22Rv1 (cell line): ENCODE results near the gene B4GALT3.

ENCODE experiments used
- H3K27ac ChIP-seq: fragments of 450-650 bp; 2 replicates; pipeline ENCODE4 v1.5.1; 2017
- ZFX ChIP-seq: fragments of 450-650 bp; IDR thresholded peaks from 2 replicates; pipeline ENCODE4 v1.6.1; 2017; ENCODE audit warnings: antibody characterized with exemption, borderline replicate concordance
- TF ChIP-seq, protein P1 (sequence below): fragments of 450-650 bp; IDR thresholded peaks from 2 replicates; pipeline ENCODE4 v1.5.1; 2017; ENCODE audit warnings: mild to moderate bottlenecking

The B4GALT3 gene

DNA sequence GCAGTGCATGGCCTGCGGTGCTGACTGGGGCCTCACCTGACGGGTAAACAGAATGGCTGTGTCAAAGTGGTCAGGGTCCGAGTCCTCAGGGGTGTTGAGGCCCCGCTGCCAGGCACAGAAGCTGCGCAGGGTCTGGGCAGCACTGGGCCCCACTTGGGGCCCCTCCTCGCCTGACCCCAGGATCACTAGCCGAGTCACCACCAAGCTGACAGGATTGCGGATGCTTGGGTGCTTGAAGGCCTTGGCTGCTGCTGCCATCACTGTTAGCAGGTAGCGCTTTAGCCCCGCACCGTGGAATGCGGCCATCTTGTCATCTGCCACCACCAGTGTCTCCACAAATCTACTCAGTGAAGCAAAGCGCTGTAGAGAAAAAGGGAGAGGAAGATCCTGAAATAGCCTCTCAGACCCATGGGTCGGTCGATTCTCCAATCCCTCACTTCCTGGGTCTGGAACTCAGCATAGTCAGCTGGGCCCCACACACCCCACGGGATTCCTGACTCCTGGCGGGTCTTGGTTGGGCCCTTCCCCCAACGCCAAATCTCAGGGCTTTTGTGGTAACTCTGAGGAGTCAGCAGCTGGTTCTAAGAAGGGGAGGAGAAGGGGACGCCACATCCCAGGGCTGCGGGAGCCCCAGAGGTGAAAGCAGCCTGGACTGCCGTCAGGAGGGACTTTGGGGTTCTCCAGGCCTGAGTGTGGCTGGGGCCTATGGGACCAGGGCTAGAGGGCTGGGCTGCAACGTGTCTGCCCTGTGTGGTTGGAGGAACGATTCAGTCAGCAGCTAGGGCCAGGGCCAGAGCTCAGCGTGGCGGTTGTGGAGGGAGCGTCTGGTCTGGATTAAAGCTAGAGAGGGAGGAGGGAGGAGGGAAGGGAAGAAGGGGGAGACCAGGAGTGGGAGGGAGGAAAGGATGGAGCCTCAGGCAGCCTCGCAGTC, 19.5 kb upstream of the B4GALT3 start:
- no peak overlapping the region for H3K27ac ChIP-seq
- no peak for TF ChIP-seq ZFX
- TF ChIP-seq, protein P1, sequence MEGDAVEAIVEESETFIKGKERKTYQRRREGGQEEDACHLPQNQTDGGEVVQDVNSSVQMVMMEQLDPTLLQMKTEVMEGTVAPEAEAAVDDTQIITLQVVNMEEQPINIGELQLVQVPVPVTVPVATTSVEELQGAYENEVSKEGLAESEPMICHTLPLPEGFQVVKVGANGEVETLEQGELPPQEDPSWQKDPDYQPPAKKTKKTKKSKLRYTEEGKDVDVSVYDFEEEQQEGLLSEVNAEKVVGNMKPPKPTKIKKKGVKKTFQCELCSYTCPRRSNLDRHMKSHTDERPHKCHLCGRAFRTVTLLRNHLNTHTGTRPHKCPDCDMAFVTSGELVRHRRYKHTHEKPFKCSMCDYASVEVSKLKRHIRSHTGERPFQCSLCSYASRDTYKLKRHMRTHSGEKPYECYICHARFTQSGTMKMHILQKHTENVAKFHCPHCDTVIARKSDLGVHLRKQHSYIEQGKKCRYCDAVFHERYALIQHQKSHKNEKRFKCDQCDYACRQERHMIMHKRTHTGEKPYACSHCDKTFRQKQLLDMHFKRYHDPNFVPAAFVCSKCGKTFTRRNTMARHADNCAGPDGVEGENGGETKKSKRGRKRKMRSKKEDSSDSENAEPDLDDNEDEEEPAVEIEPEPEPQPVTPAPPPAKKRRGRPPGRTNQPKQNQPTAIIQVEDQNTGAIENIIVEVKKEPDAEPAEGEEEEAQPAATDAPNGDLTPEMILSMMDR: no peak

DNA sequence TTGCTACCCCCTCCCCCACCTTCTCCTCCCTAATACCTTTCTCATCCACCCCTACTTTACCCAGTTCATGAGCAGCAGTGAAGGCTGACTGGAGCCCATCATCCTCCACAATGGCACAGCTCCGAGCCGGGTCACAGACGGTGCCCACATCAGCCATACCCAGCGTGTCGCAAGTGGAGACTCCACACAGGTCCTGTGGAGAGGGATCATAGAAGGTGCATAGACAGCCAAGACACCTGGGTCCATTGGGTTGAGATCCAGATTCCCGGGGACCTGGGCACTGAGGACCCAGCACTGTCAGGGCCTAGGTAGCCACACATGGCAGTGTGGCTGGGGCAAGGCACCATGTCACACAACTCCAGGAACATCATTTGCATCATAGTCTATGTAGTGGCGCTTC, 18.8 kb upstream of the B4GALT3 start:
- TF ChIP-seq ZFX: no peak
- TF ChIP-seq, protein P1: no peak
- H3K27ac ChIP-seq: no peak overlapping the region

DNA sequence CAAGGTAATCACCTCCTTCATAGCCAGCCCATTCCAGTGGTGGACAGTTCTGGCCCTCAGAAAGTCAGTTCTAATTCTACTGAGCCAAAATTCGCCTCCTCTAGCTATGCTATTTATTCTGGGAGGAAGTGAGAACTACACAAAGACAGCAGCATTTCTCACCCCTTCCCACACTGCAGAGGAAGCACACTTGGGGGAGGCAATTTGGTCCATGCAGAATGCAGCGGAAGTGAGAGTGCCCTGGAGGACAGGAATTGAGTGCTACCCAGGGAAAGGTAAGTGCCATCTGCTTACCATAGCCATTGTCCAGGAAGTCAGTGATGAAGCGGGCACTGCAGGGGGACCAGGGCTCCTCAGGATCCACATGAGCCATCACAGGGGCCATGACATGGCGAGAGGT, 17.9 kb upstream of the B4GALT3 start:
- no peak for TF ChIP-seq ZFX
- TF ChIP-seq, protein P1: no peak
- no peak overlapping the region for H3K27ac ChIP-seq

DNA sequence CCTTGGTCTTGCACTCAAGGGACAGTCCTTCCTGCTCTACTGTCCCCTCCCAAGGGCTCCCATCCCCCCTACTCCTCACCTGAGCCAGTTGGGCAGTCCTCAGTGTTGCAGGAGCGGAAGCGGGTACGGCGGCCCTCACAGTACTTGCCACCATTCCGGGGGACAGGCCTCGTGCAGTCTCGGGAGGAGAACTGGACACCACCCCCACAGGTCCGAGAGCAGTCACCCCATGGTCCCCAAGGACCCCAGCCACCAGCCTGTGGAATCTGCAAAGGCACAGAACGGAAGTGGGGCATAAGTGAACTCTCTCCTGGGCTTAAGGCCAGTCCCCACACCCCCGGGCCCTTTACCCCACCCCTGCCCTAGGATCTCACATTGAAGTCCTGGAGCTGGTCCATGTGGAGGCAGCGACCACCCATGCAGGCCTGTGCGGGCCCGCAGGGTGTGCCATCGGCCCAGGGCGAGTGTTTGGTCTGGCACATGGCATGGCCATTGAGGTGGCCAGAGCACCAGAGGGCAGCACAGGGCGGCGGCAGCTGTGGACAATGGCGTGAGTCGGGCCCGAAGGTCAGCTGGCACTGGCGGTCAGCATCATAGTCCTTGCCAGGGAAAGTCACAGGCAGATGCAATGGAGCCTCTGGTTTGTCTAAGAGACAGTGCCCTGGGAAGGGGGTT, 16.4 kb upstream of the B4GALT3 start:
- no peak for TF ChIP-seq ZFX
- TF ChIP-seq, protein P1: peak; percentile 32; the same call in 1 of the 2 replicates
- no peak overlapping the region for H3K27ac ChIP-seq

DNA sequence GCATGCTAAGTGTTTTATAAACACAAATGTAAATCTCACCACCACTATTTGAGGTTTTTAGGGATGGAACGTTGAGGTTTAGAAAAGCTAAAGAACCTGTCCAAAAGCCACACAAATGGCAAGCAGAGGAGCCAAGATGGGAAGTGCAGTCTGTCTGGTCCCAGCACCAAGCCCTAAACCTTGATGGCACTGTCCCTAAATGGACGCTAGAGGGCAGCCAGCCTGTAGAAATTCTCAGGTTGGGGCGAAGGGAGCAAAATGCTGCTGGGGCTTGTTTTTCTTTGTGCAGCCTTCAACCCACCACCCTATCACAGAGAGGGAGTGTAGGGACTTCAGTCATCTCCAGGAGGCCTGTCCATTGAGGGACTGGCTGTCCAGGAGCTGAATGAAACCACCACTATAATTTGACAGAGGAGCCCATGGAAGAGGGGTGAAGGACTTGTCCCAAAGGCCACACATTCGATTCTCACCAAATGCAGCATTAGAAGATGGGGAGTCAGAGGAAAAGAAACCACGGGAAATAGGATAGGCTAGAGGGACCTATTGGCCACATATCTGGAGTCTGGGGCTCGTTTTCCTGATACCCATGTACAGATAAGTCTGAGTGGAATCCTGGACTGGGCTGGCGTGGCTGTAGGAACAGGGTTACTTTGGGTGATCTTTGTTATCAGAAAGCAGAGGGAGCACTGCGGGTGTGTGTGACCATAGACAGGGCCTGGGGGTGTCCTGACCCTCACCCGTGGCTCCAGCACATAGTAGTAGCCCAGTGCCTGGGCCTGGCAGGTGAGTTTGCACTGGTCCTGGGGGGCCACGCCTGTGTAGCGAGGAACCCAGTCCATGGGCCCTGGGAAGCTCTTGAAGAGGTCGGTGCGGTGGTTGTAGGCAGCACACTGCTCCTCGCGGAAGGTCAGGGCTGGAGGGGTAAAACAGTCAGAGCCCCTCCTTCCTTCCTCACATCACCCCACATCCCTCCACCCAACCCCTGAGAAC, 15.5 kb upstream of the B4GALT3 start:
- TF ChIP-seq ZFX: no peak
- TF ChIP-seq, protein P1: peak; percentile 99
- H3K27ac ChIP-seq: no peak overlapping the region

DNA sequence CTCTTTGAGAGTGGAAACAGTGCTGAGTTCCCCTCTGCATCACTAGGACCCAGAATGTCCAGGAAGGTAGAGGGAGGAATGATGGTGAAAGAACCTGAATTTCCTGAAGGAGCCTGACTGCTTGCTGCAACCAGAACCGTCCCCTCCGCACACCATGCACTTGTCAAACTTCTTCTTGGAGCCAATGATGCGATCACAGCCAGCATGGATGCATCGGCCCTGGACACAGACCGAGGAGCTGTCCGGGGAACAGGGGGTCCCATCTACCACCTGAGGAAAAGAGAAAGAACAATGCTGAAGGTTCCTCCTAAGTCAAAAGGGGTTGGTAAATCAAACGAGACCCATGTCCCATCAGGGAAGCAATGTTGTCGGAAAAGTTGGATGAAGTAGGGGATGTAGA, 14.7 kb upstream of the B4GALT3 start:
- no peak for TF ChIP-seq ZFX
- TF ChIP-seq, protein P1: no peak
- H3K27ac ChIP-seq: no peak overlapping the region
